Activated CD4-positive, alpha-beta memory T cell treated with anti-CD3 and anti-CD28 coated beads, Interleukin-2, amount 10 ng/mL, durations not matched to agents 7 days and 5 days (primary cell): ENCODE data around the gene AVEN. TPM values are rescaled to one million over a fixed set of nuclear protein-coding genes. Genes with fewer than 3 reads are reported as not detected.
A peak's percentile ranks its signal among the peaks of the same experiment; 100 is the strongest.
"Not testable (repeated sequence)": the region's sequence is repeated elsewhere in the genome, so short reads cannot be mapped to it uniquely, and the experiment has no call there.

ENCODE experiments used
- CTCF ChIA-PET: fragments of 350-600 bp; sonication (Branson Sonifier 250); formaldehyde crosslinking; loops from one replicate; lab custom pipeline; 2021; ENCODE audit warnings: antibody characterized with exemption, inconsistent platforms; lab: Charles Lee
- POLR2A ChIA-PET: fragments of 350-600 bp; sonication (Branson Sonifier 250); formaldehyde crosslinking; loops from one replicate; lab custom pipeline; 2021; ENCODE audit warnings: antibody characterized with exemption; lab: Charles Lee
- DNase-seq: peaks from one replicate; pipeline ENCODE4 v3.0.0-alpha.2; 2020
- H3K27ac Mint-ChIP-seq: one replicate; pipeline ENCODE4 v1.8.0; 2021; ENCODE audit warnings: mild to moderate bottlenecking, mixed read lengths
- H3K27me3 Mint-ChIP-seq: one replicate; pipeline ENCODE4 v1.8.0; 2021; ENCODE audit warnings: mixed read lengths
- H3K36me3 Mint-ChIP-seq: one replicate; pipeline ENCODE4 v1.8.0; 2021; ENCODE audit warnings: low read depth, mixed read lengths
- H3K4me1 Mint-ChIP-seq: one replicate; pipeline ENCODE4 v1.8.0; 2021; ENCODE audit warnings: mixed read lengths
- H3K4me3 Mint-ChIP-seq: one replicate; pipeline ENCODE4 v1.8.0; 2021; ENCODE audit warnings: mild to moderate bottlenecking, mixed read lengths
- H3K9me3 Mint-ChIP-seq: one replicate; pipeline ENCODE4 v1.8.0; 2021; ENCODE audit warnings: mixed read lengths
- total RNA-seq, 2 experiments: library from RNA; stranded (reverse); gene quantifications; one replicate each; pipeline ENCODE4 v1.2.3, GENCODE V29; 2021

Gene AVEN
- total RNA-seq, 2 experiments from 2014 or later = 8.9 to 9.7 TPM

- H3K36me3 Mint-ChIP-seq = no peaks in the 10 kb centered on the region
- POLR2A ChIA-PET = interaction anchor here (0.8 kb wide), 1 partner anchor 15 kb away, joined by 3 read pairs; no protein-coding TSS in a partner anchor
- peaks cover 9% of the 10 kb centered on the region for H3K4me1 Mint-ChIP-seq
- CTCF ChIA-PET = no interaction called here
- no peak for DNase-seq
- no peak overlapping the region for H3K27ac Mint-ChIP-seq
- H3K4me3 Mint-ChIP-seq = no peak overlapping the region
- H3K27me3 Mint-ChIP-seq = no peaks in the 10 kb centered on the region
- H3K9me3 Mint-ChIP-seq = peaks cover 5% of the 10 kb centered on the region
Observed at GRCh38 chr15:34031987-34032760, 6.8 kb downstream of the AVEN start.

- Mint-ChIP-seq H3K27ac (no peak overlapping the region), H3K9me3 (peaks cover 5% of the 10 kb centered on the region), H3K4me3 (no peak overlapping the region), H3K27me3 (no peaks in the 10 kb centered on the region), H3K4me1 (peaks cover 3% of the 10 kb centered on the region), H3K36me3 (no peaks in the 10 kb centered on the region)
- CTCF ChIA-PET = interaction anchor here (0.7 kb wide), 1 partner anchor 38 kb away, joined by 3 read pairs; no protein-coding TSS in a partner anchor
- DNase-seq = no peak
- POLR2A ChIA-PET = no interaction called here
Observed at GRCh38 chr15:34027606-34028005, 11.4 kb downstream of the AVEN start.

GRCh38 chr15:34025252-34025651 is 13.8 kb downstream of the AVEN start:
- no peak for DNase-seq
- ChIA-PET POLR2A (no interaction called here), CTCF (no interaction called here)
- peaks cover 8% of the 10 kb centered on the region for H3K9me3 Mint-ChIP-seq
- peaks cover 4% of the 10 kb centered on the region for H3K4me1 Mint-ChIP-seq
- no peaks in the 10 kb centered on the region for H3K27me3 Mint-ChIP-seq
- no peak overlapping the region for H3K4me3 Mint-ChIP-seq
- H3K27ac Mint-ChIP-seq = no peak overlapping the region
- H3K36me3 Mint-ChIP-seq = peaks cover 7% of the 10 kb centered on the region

- POLR2A ChIA-PET = no interaction called here
- Mint-ChIP-seq H3K4me3 (no peak overlapping the region), H3K36me3 (peaks cover 7% of the 10 kb centered on the region), H3K9me3 (peaks cover 8% of the 10 kb centered on the region), H3K4me1 (peaks cover 8% of the 10 kb centered on the region), H3K27me3 (no peaks in the 10 kb centered on the region), H3K27ac (no peak overlapping the region)
- DNase-seq = no peak
- CTCF ChIA-PET = no interaction called here
Observed at GRCh38 chr15:34023907-34024306, 15.1 kb downstream of the AVEN start.

DNA sequence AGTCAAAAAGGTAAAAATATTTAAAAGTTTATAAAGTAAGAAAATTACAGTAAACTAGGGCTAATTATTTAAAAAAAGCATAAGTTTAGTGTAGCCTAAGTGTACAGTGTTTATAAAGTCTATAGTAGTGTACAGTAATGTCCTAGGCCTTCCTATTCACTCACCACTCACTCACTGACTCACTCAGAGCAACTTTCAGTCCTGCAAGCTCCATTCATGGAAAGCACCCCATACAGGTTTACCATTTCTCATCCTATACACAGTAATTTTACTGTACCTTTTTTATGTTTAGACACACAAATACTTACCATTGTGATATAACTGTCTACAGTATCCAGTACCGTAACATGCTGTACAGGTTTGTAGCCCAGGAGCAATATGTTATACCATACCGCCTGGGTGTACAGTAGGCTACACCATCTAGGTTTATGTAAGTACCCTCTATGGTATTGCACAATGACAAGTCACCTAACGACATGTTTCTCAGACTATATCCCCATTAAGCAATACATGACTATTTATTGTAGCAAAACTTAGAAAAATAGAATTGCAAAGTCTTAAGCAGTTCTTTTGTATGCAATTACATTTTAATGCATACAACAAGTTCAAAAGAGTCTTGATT is 19.5 kb downstream of the AVEN start:
- POLR2A ChIA-PET = interaction anchor here (1.2 kb wide), 1 partner anchor 17 kb away, joined by 3 read pairs; no protein-coding TSS in a partner anchor
- DNase-seq = no peak
- H3K27me3 Mint-ChIP-seq = no peaks in the 10 kb centered on the region
- H3K36me3 Mint-ChIP-seq = peaks cover 9% of the 10 kb centered on the region
- CTCF ChIA-PET = no interaction called here
- H3K4me3 Mint-ChIP-seq = no peak overlapping the region
- peaks cover 3% of the 10 kb centered on the region for H3K9me3 Mint-ChIP-seq
- peaks cover 21% of the 10 kb centered on the region for H3K4me1 Mint-ChIP-seq
- H3K27ac Mint-ChIP-seq = no peak overlapping the region

- H3K9me3 Mint-ChIP-seq, DNase-seq, CTCF ChIA-PET: not testable (repeated sequence)
Observed at GRCh38 chr15:34018738-34019137, 20.3 kb downstream of the AVEN start.

DNA sequence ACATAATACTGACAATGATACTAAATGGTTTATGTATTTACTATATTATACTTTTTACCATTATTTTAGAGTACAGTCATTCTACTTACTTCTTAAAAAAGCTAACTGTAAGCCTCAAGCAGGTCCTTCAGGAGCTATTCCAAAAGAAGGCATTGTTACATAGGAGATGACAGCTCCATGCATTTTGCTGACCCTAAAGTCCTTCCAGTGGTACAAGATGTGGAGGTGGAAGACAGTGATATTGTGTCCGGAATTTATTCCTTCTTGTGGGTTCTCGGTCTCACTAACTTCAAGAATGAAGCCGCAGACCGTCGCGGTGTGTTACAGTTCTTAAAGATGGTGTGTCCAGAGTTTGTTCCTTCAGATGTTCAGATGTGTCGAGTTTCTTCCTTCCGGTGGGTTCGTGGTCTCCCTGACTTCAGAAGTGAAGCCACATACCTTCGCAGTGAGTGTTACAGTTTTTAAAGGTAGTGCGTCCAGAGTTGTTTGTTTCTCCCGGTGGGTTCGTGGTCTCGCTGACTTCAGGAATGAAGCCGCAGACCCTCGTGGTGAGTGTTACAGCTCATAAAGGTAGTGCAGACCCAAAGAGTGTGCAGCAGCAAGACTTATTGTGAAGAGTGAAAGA is 20.9 kb downstream of the AVEN start:
- peaks cover 9% of the 10 kb centered on the region for H3K36me3 Mint-ChIP-seq
- H3K4me1 Mint-ChIP-seq = peaks cover 21% of the 10 kb centered on the region
- peaks cover 3% of the 10 kb centered on the region for H3K9me3 Mint-ChIP-seq
- peak overlapping the region; percentile 47 for H3K4me3 Mint-ChIP-seq
- DNase-seq = peak; percentile 66
- ChIA-PET CTCF (no interaction called here), POLR2A (interaction anchor here (0.7 to 2.1 kb wide), 5 partner anchors 8 to 21 kb away, joined by 3 to 14 read pairs (median 3); partner anchors contain the start of gene AVEN)
- no peaks in the 10 kb centered on the region for H3K27me3 Mint-ChIP-seq
- H3K27ac Mint-ChIP-seq = peak overlapping the region; percentile 59

More at GRCh38 chr15:34018738-34019137, 20.3 kb downstream of the AVEN start:
- Mint-ChIP-seq H3K4me1 (peaks cover 21% of the 10 kb centered on the region), H3K27ac (peak overlapping the region; percentile 59), H3K4me3 (peak overlapping the region; percentile 47)
- H3K36me3 Mint-ChIP-seq, H3K27me3 Mint-ChIP-seq: not testable (repeated sequence)
- POLR2A ChIA-PET = interaction anchor here (0.7 to 2.1 kb wide), 4 partner anchors 9 to 20 kb away, joined by 3 to 14 read pairs (median 3); partner anchors contain the start of gene AVEN

DNA sequence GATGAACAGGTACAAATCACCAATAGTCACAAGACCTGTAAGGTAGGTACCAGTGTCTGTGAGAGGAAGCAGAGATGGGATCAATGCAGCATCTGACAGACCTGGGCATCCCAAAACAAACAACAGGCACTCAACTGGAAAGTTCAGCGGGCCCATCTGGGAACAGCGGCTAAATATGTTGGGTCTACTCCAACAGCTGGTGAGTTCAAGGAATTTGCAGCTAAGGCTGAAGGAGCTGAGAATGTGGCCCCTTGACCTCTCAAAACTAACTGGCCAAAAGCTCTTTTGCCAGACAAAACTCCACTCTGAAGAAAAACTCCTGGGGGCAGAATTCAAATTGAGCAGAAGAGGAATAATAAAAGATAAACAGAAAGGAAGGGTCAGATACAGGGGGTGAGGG is 24.4 kb downstream of the AVEN start:
- Mint-ChIP-seq H3K4me1 (peaks cover 16% of the 10 kb centered on the region), H3K27ac (no peak overlapping the region), H3K27me3 (no peaks in the 10 kb centered on the region), H3K9me3 (no peaks in the 10 kb centered on the region), H3K4me3 (no peak overlapping the region), H3K36me3 (peaks cover 2% of the 10 kb centered on the region)
- ChIA-PET POLR2A (no interaction called here), CTCF (no interaction called here)
- DNase-seq = no peak

GRCh38 chr15:34013746-34014145 is 25.3 kb downstream of the AVEN start:
- Mint-ChIP-seq H3K4me3 (no peak overlapping the region), H3K9me3 (no peaks in the 10 kb centered on the region)
- CTCF ChIA-PET = no interaction called here

DNA sequence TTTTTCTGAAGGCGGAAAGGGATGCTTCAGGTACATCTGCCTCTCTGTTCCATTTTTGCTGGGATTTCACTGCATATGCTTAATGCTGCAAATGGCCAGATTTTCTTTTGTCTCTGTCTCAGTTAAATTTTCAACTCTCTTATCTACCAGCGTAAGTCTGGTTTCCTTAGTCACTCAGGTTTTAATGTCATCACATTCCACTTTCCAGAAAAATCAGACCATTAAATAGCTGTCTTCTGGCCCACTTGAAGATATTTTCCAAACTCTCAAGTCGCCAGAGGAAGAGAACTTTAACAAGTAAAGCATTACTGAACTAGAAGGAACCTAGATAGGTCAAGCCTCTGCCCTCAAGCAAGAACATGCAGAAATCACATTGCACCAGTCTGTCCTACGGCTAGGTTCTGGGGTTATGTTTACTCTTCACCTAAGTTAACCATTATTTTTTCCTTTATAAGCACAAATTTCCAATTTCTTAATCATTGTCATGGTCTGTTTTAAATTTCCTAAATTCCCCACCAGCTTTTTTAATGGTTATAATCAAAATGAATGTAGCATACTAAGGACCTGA is 26.5 kb downstream of the AVEN start:
- Mint-ChIP-seq H3K27ac (no peak overlapping the region), H3K4me3 (no peak overlapping the region), H3K9me3 (no peaks in the 10 kb centered on the region), H3K27me3 (no peaks in the 10 kb centered on the region), H3K4me1 (peaks cover 3% of the 10 kb centered on the region), H3K36me3 (peaks cover 2% of the 10 kb centered on the region)
- DNase-seq = no peak
- CTCF ChIA-PET = no interaction called here
- POLR2A ChIA-PET = no interaction called here

More at GRCh38 chr15:34013746-34014145, 25.3 kb downstream of the AVEN start:
- POLR2A ChIA-PET = no interaction called here
- no peak for DNase-seq
- Mint-ChIP-seq H3K36me3 (peaks cover 2% of the 10 kb centered on the region), H3K27me3 (no peaks in the 10 kb centered on the region), H3K27ac (no peak overlapping the region), H3K4me1 (peaks cover 11% of the 10 kb centered on the region)

- ChIA-PET POLR2A (no interaction called here), CTCF (no interaction called here)
- Mint-ChIP-seq H3K27me3 (no peaks in the 10 kb centered on the region), H3K4me1 (no peaks in the 10 kb centered on the region), H3K27ac (no peak overlapping the region), H3K9me3 (no peaks in the 10 kb centered on the region), H3K36me3 (no peaks in the 10 kb centered on the region), H3K4me3 (no peak overlapping the region)
- DNase-seq = no peak
Observed at GRCh38 chr15:34011481-34011880, 27.5 kb downstream of the AVEN start.

DNA sequence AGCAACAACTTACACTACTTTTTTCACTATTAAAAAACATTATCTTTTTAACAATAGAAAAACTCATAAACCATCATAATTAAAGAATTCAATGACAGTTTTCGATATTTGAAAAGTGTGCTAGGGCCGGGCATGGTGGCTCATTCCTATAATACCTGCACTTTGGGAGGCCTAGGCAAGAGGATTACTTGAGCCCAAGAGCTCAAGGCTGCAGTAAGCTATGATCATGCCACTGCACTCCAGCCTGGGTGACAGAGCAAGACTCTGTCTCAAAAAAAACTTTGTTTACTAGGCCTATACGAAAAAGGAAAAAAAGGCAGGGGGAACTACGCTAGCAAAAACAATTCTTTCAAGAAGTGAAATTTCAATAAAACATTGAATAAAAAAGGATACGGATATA is 28.1 kb downstream of the AVEN start:
- Mint-ChIP-seq H3K36me3 (no peaks in the 10 kb centered on the region), H3K9me3 (no peaks in the 10 kb centered on the region), H3K4me1 (no peaks in the 10 kb centered on the region), H3K27ac (no peak overlapping the region), H3K4me3 (no peak overlapping the region), H3K27me3 (no peaks in the 10 kb centered on the region)
- ChIA-PET POLR2A (interaction anchor here (0.6 kb wide), 1 partner anchor 29 kb away, joined by 3 read pairs; no protein-coding TSS in a partner anchor), CTCF (no interaction called here)
- DNase-seq = no peak

- no peak for DNase-seq
- ChIA-PET CTCF (no interaction called here), POLR2A (interaction anchor here (1.1 kb wide), 1 partner anchor 9 kb away, joined by 3 read pairs; no protein-coding TSS in a partner anchor)
- Mint-ChIP-seq H3K36me3 (no peaks in the 10 kb centered on the region), H3K4me3 (no peak overlapping the region), H3K27me3 (no peaks in the 10 kb centered on the region), H3K4me1 (no peaks in the 10 kb centered on the region), H3K27ac (no peak overlapping the region), H3K9me3 (no peaks in the 10 kb centered on the region)
Observed at GRCh38 chr15:34009656-34010055, 29.3 kb downstream of the AVEN start.
